ENCODE results near the gene XNDC1N. TPM values are rescaled to one million over a fixed set of nuclear protein-coding genes. Genes with fewer than 3 reads are reported as not detected.

XNDC1N gene
- total RNA-seq, 1 donor from 2014 or later, result 7.1 TPM

GRCh38 chr11:71931245-71931602, 2.8 kb upstream of the XNDC1N start:
- no peak for TF ChIP-seq CTCF (IDR thresholded peaks at IDR 0.05; ENCODE audit: insufficient read depth, low read length, poor library complexity, severe bottlenecking)
- H3K27me3 ChIP-seq (ENCODE audit: control insufficient read depth, insufficient read depth, low read length), result no peaks in the 10 kb centered on the region
- no peak for DNase-seq (ENCODE audit: low read depth)
- no peak overlapping the region for H3K4me3 ChIP-seq (ENCODE audit: low read depth, low read length)
- no peaks in the 10 kb centered on the region for H3K36me3 ChIP-seq (ENCODE audit: control insufficient read depth, insufficient read depth, low read length)

GRCh38 chr11:71930556-71931244, 2.3 kb upstream of the XNDC1N start:
- no peaks in the 10 kb centered on the region for H3K27me3 ChIP-seq (ENCODE audit: control insufficient read depth, insufficient read depth, low read length)
- no peaks in the 10 kb centered on the region for H3K36me3 ChIP-seq (ENCODE audit: control insufficient read depth, insufficient read depth, low read length)
- no peak overlapping the region for H3K4me3 ChIP-seq (ENCODE audit: low read depth, low read length)
- no peak for TF ChIP-seq CTCF (IDR thresholded peaks at IDR 0.05; ENCODE audit: insufficient read depth, low read length, poor library complexity, severe bottlenecking)
- no peak for DNase-seq (ENCODE audit: low read depth)

GRCh38 chr11:71929491-71929890, 1.1 kb upstream of the XNDC1N start:
- DNase-seq (ENCODE audit: low read depth), result no peak
- no peak for TF ChIP-seq CTCF (IDR thresholded peaks at IDR 0.05; ENCODE audit: insufficient read depth, low read length, poor library complexity, severe bottlenecking)
- Histone ChIP-seq H3K36me3 (ENCODE audit: control insufficient read depth, insufficient read depth, low read length) (no peaks in the 10 kb centered on the region), H3K4me3 (ENCODE audit: low read depth, low read length) (peak overlapping the region; percentile 84), H3K27me3 (ENCODE audit: control insufficient read depth, insufficient read depth, low read length) (no peaks in the 10 kb centered on the region)

GRCh38 chr11:71928737-71929443, 496 bp upstream of the XNDC1N start, which contains the start of gene RNF121:
Gene RNF121, plus strand, starts transcription at chr11:71929046. Its CDS starts 16 bp downstream, at chr11:71929062.
- peak within 1 kb of the TSS; percentile 84 for H3K4me3 ChIP-seq (ENCODE audit: low read depth, low read length)
- no peak for TF ChIP-seq CTCF (IDR thresholded peaks at IDR 0.05; ENCODE audit: insufficient read depth, low read length, poor library complexity, severe bottlenecking)
- no peaks in the 10 kb centered on the region for H3K27me3 ChIP-seq (ENCODE audit: control insufficient read depth, insufficient read depth, low read length)
- DNase-seq (ENCODE audit: low read depth), result peak; percentile 82
- no peaks in the 10 kb centered on the region for H3K36me3 ChIP-seq (ENCODE audit: control insufficient read depth, insufficient read depth, low read length)

GRCh38 chr11:71917646-71918140, 10.7 kb downstream of the XNDC1N start:
- no peak overlapping the region for H3K4me3 ChIP-seq (ENCODE audit: low read depth, low read length)
- H3K27me3 ChIP-seq (ENCODE audit: control insufficient read depth, insufficient read depth, low read length), result no peaks in the 10 kb centered on the region
- H3K36me3 ChIP-seq (ENCODE audit: control insufficient read depth, insufficient read depth, low read length), result no peaks in the 10 kb centered on the region
- no peak for TF ChIP-seq CTCF (IDR thresholded peaks at IDR 0.05; ENCODE audit: insufficient read depth, low read length, poor library complexity, severe bottlenecking)
- DNase-seq (ENCODE audit: low read depth), result no peak
